HepG2 (cell line): ENCODE measurements around the gene NEU4. TPM values are rescaled to one million over a fixed set of nuclear protein-coding genes. Genes with fewer than 3 reads are reported as not detected.
A peak's percentile ranks its signal among the peaks of the same experiment; 100 is the strongest.

Source experiments
- CCDC6 ChIP-seq: sonication (generic); formaldehyde crosslinking; IDR thresholded peaks from 2 replicates; pipeline ENCODE4 v1.8.1; 2022; ENCODE audit warnings: mild to moderate bottlenecking, missing genetic modification reagents, moderate library complexity
- CEBPG ChIP-seq: IDR thresholded peaks from 2 replicates; pipeline ENCODE4 v1.6.1; 2016
- DR1 ChIP-seq: sonication (generic); formaldehyde crosslinking; IDR thresholded peaks from 2 replicates; pipeline ENCODE4 v1.8.0; 2021; ENCODE audit warnings: mild to moderate bottlenecking, missing genetic modification reagents, inconsistent platforms
- FOSL2 ChIP-seq: sonication (generic); formaldehyde crosslinking; IDR thresholded peaks from 2 replicates; pipeline ENCODE4 v1.4.0; 2020; ENCODE audit warnings: missing genetic modification reagents
- JUNB ChIP-seq: sonication (generic); formaldehyde crosslinking; IDR thresholded peaks from 2 replicates; pipeline ENCODE4 v1.8.0; 2022; ENCODE audit warnings: missing genetic modification reagents, mild to moderate bottlenecking, borderline replicate concordance
- MXI1 ChIP-seq: IDR thresholded peaks from 3 replicates; pipeline ENCODE4 v1.6.1; 2012; ENCODE audit warnings: low read depth, low read length, inconsistent platforms, borderline replicate concordance
- NONO ChIP-seq, 2 experiments: fragments of 450-650 bp in 1 of 2; sonication (generic) in 1 of 2; formaldehyde crosslinking in 1 of 2; IDR thresholded peaks in 1 of 2; conservative IDR thresholded peaks in 1 of 2; 2 replicates each; pipeline versions ENCODE4 v1.6.1 to v1.8.0; 2017 to 2022; ENCODE audit warnings: mild to moderate bottlenecking in 1 of 2, missing genetic modification reagents in 1 of 2, moderate library complexity in 1 of 2
- NR2F1 ChIP-seq, 2 experiments: fragments of 450-650 bp in 1 of 2; formaldehyde crosslinking in 1 of 2; IDR thresholded peaks; 2 replicates each; pipeline versions ENCODE4 v1.5.0 to v1.6.1; 2016 to 2020; ENCODE audit warnings: mild to moderate bottlenecking in 1 of 2, missing compliant biosample characterization in 1 of 2, missing genetic modification reagents in 1 of 2, moderate library complexity in 1 of 2
- NRL ChIP-seq: sonication (generic); formaldehyde crosslinking; IDR thresholded peaks from 2 replicates; pipeline ENCODE4 v1.5.0; 2020; ENCODE audit warnings: missing genetic modification reagents, mild to moderate bottlenecking, moderate library complexity, borderline replicate concordance
- RELA ChIP-seq: sonication (generic); formaldehyde crosslinking; IDR thresholded peaks from 2 replicates; pipeline ENCODE4 v1.4.0; 2020; ENCODE audit warnings: missing genetic modification reagents
- SAP130 ChIP-seq: IDR thresholded peaks from 2 replicates; pipeline ENCODE4 v1.6.1; 2016; ENCODE audit warnings: low read depth
- SMC3 ChIP-seq: IDR thresholded peaks from 2 replicates; pipeline ENCODE4 v1.6.1; 2011; ENCODE audit warnings: low read length, improper control_type of control experiment
- SOX5 ChIP-seq: IDR thresholded peaks from 2 replicates; pipeline ENCODE4 v1.6.1; 2016; ENCODE audit warnings: borderline replicate concordance
- SP2 ChIP-seq: sonication (generic); formaldehyde crosslinking; IDR thresholded peaks from 2 replicates; pipeline ENCODE4 v1.5.1; 2020; ENCODE audit warnings: mild to moderate bottlenecking, missing genetic modification reagents
- THAP11 ChIP-seq: IDR thresholded peaks from 2 replicates; pipeline ENCODE4 v1.6.1; 2016; ENCODE audit warnings: missing biosample characterization, missing genetic modification reagents
- ZNF138 ChIP-seq: sonication (generic); formaldehyde crosslinking; IDR thresholded peaks from 2 replicates; pipeline ENCODE4 v1.5.0; 2020; ENCODE audit warnings: mild to moderate bottlenecking, low read depth, missing genetic modification reagents
- ZNF230 ChIP-seq: sonication (generic); formaldehyde crosslinking; IDR thresholded peaks from 2 replicates; pipeline ENCODE4 v1.4.0; 2020; ENCODE audit warnings: mild to moderate bottlenecking, missing genetic modification reagents
- ZNF501 ChIP-seq: sonication (generic); formaldehyde crosslinking; IDR thresholded peaks from 2 replicates; pipeline ENCODE4 v1.5.1; 2020; ENCODE audit warnings: mild to moderate bottlenecking, moderate library complexity, missing genetic modification reagents
- ZNF558 ChIP-seq: sonication (generic); formaldehyde crosslinking; IDR thresholded peaks from 2 replicates; pipeline ENCODE4 v1.9.0; 2022; ENCODE audit warnings: mild to moderate bottlenecking, missing genetic modification reagents, borderline replicate concordance
- ZNF616 ChIP-seq: sonication (generic); formaldehyde crosslinking; IDR thresholded peaks from 2 replicates; pipeline ENCODE4 v1.5.0; 2020; ENCODE audit warnings: low read depth, mild to moderate bottlenecking, missing genetic modification reagents
- ZSCAN21 ChIP-seq: sonication (generic); formaldehyde crosslinking; IDR thresholded peaks from 2 replicates; pipeline ENCODE4 v1.8.0; 2022; ENCODE audit warnings: mild to moderate bottlenecking, missing genetic modification reagents, moderate library complexity, borderline replicate concordance
- polyA plus RNA-seq, 8 experiments: library from polyadenylated mRNA; depleted of rRNA in 3 of 8; stranded (reverse) in 7 of 8; unstranded in 1 of 8; fragments of >200 nt; fragmentation: Illumina TruSeq in 4 of 8; extraction: Trizol in 4 of 8; gene quantifications; 2 replicates each; pipeline versions ENCODE4 v1.2.1 to v1.2.3, GENCODE V29; 2011 to 2016; ENCODE audit warnings: low read depth in 4 of 8, missing spikeins in 1 of 8, mixed read lengths in 1 of 8; ENCODE audit not compliant: insufficient read depth in 1 of 8
- total RNA-seq, 5 experiments: library from RNA; depleted of rRNA; stranded (reverse); fragments of >200 nt; fragmentation: Illumina TruSeq; extraction: Trizol; gene quantifications; 2 replicates each; pipeline ENCODE4 v1.2.3, GENCODE V29; 2016; ENCODE audit warnings: low read depth in 1 of 5
- TF ChIP-seq, protein P1 (sequence below): sonication (generic); formaldehyde crosslinking; IDR thresholded peaks from 2 replicates; pipeline ENCODE4 v1.4.0; 2020; ENCODE audit warnings: low read depth, mild to moderate bottlenecking, missing genetic modification reagents
- TF ChIP-seq, protein P2 (sequence below): sonication (generic); formaldehyde crosslinking; conservative IDR thresholded peaks from 2 replicates; pipeline ENCODE4 v1.4.0; 2020; ENCODE audit warnings: missing genetic modification reagents
- TF ChIP-seq, protein P3 (sequence below): sonication (generic); formaldehyde crosslinking; IDR thresholded peaks from 2 replicates; pipeline ENCODE4 v1.5.1; 2020; ENCODE audit warnings: missing genetic modification reagents, mild to moderate bottlenecking, borderline replicate concordance
- TF ChIP-seq, protein P4 (sequence below): sonication (generic); formaldehyde crosslinking; IDR thresholded peaks from 2 replicates; pipeline ENCODE4 v1.5.1; 2020; ENCODE audit warnings: mild to moderate bottlenecking, moderate library complexity, missing genetic modification reagents

Gene NEU4
- total and polyA plus RNA-seq, 2 of the 13 experiments (the other 11 are each of a cell fraction or from before 2014, with no cell fraction given): 53.5 to 107 TPM

DNA sequence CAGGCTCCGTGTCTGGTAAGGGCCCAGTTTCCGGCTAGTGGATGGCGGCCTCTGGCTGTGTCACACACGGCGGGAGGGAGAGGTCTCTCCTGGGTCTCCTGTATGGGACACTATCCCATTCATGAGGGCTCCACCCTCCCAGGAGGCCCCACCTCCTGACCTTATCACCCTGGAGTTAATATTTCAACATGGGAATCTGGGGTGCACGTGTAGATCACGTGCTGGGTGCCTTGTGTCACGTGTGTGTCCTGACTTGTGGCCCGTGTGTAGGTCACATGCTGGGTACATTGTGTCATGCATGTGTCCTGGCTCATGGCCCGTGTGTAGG, 9.9 kb downstream of the NEU4 start (continued):
- 0 out of 2 replicates have a peak, but pooled peaks have one; percentile 54 for TF ChIP-seq ZNF501
- TF ChIP-seq SAP130: peak; percentile 89
- TF ChIP-seq CCDC6: peak; percentile 99
- TF ChIP-seq, protein P1, sequence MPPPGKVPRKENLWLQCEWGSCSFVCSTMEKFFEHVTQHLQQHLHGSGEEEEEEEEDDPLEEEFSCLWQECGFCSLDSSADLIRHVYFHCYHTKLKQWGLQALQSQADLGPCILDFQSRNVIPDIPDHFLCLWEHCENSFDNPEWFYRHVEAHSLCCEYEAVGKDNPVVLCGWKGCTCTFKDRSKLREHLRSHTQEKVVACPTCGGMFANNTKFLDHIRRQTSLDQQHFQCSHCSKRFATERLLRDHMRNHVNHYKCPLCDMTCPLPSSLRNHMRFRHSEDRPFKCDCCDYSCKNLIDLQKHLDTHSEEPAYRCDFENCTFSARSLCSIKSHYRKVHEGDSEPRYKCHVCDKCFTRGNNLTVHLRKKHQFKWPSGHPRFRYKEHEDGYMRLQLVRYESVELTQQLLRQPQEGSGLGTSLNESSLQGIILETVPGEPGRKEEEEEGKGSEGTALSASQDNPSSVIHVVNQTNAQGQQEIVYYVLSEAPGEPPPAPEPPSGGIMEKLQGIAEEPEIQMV: peak; percentile 91
- peak; percentile 92 for TF ChIP-seq ZNF230 (CRISPR knock-in tag)
- peak; percentile 84 for TF ChIP-seq THAP11 (CRISPR knock-in tag)
- no peak for TF ChIP-seq JUNB
- peak; percentile 81; the same call in 1 of the 2 replicates for TF ChIP-seq ZNF616 (CRISPR knock-in tag)
- TF ChIP-seq SOX5 (CRISPR knock-in tag): peak; percentile 94
- peak; percentile 89 for TF ChIP-seq CEBPG (CRISPR knock-in tag)
- TF ChIP-seq MXI1: peak; percentile 57; the same call in 2 of the 3 replicates
- TF ChIP-seq ZSCAN21 (CRISPR knock-in tag): peak; percentile 80; the same call in 1 of the 2 replicates
- peak; percentile 98 to 99 for TF ChIP-seq NR2F1 (CRISPR knock-in tag; IDR thresholded peaks at IDR 0.05)
- TF ChIP-seq ZNF558: peak; percentile 62; the same call in 1 of the 2 replicates
- TF ChIP-seq DR1: peak; percentile 58; the same call in 1 of the 2 replicates
- TF ChIP-seq, protein P2, sequence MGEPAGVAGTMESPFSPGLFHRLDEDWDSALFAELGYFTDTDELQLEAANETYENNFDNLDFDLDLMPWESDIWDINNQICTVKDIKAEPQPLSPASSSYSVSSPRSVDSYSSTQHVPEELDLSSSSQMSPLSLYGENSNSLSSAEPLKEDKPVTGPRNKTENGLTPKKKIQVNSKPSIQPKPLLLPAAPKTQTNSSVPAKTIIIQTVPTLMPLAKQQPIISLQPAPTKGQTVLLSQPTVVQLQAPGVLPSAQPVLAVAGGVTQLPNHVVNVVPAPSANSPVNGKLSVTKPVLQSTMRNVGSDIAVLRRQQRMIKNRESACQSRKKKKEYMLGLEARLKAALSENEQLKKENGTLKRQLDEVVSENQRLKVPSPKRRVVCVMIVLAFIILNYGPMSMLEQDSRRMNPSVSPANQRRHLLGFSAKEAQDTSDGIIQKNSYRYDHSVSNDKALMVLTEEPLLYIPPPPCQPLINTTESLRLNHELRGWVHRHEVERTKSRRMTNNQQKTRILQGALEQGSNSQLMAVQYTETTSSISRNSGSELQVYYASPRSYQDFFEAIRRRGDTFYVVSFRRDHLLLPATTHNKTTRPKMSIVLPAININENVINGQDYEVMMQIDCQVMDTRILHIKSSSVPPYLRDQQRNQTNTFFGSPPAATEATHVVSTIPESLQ: no peak
- TF ChIP-seq RELA (CRISPR knock-in tag): peak; percentile 55; the same call in 1 of the 2 replicates
- TF ChIP-seq FOSL2 (CRISPR knock-in tag): peak; percentile 82
- no peak; the same call in 1 of the 2 replicates for TF ChIP-seq SMC3
- TF ChIP-seq, protein P3, sequence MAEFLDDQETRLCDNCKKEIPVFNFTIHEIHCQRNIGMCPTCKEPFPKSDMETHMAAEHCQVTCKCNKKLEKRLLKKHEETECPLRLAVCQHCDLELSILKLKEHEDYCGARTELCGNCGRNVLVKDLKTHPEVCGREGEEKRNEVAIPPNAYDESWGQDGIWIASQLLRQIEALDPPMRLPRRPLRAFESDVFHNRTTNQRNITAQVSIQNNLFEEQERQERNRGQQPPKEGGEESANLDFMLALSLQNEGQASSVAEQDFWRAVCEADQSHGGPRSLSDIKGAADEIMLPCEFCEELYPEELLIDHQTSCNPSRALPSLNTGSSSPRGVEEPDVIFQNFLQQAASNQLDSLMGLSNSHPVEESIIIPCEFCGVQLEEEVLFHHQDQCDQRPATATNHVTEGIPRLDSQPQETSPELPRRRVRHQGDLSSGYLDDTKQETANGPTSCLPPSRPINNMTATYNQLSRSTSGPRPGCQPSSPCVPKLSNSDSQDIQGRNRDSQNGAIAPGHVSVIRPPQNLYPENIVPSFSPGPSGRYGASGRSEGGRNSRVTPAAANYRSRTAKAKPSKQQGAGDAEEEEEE (CRISPR knock-in tag): 0 out of 2 replicates have a peak, but pooled peaks have one; percentile 88
- TF ChIP-seq NRL (CRISPR knock-in tag): peak; percentile 50; the same call in 1 of the 2 replicates
- TF ChIP-seq NONO (IDR thresholded peaks at IDR 0.05): no peak
- TF ChIP-seq NONO (CRISPR knock-in tag; conservative IDR thresholded peaks at IDR 0.05): peak; percentile 94
- TF ChIP-seq, protein P4, sequence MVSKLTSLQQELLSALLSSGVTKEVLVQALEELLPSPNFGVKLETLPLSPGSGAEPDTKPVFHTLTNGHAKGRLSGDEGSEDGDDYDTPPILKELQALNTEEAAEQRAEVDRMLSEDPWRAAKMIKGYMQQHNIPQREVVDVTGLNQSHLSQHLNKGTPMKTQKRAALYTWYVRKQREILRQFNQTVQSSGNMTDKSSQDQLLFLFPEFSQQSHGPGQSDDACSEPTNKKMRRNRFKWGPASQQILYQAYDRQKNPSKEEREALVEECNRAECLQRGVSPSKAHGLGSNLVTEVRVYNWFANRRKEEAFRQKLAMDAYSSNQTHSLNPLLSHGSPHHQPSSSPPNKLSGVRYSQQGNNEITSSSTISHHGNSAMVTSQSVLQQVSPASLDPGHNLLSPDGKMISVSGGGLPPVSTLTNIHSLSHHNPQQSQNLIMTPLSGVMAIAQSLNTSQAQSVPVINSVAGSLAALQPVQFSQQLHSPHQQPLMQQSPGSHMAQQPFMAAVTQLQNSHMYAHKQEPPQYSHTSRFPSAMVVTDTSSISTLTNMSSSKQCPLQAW (CRISPR knock-in tag): peak; percentile 99
- TF ChIP-seq SP2: no peak
- TF ChIP-seq ZNF138 (CRISPR knock-in tag): no peak
